ENCODE data around the gene THRB. TPM values are rescaled to one million over a fixed set of nuclear protein-coding genes. Genes with fewer than 3 reads are reported as not detected.

THRB gene
- total RNA-seq, 1 donor from 2014 or later: 27.5 TPM

- DNase-seq (ENCODE audit: low spot score): no peak
Measured at GRCh38 chr3:24191801-24192403, 302.7 kb downstream of the THRB start.

- no peak for DNase-seq (ENCODE audit: low spot score)
Measured at GRCh38 chr3:24190256-24190655, 304.4 kb downstream of the THRB start.

GRCh38 chr3:24185738-24186384, 308.8 kb downstream of the THRB start:
- no peak for DNase-seq (ENCODE audit: low spot score)

GRCh38 chr3:24184528-24185176, 310.0 kb downstream of the THRB start:
- DNase-seq (ENCODE audit: low spot score): no peak

- no peak for DNase-seq (ENCODE audit: low spot score)
Measured at GRCh38 chr3:24182756-24183155, 311.9 kb downstream of the THRB start.

GRCh38 chr3:24181256-24181655, 313.4 kb downstream of the THRB start:
- DNase-seq (ENCODE audit: low spot score): no peak

GRCh38 chr3:24180616-24181015, 314.0 kb downstream of the THRB start:
- no peak for DNase-seq (ENCODE audit: low spot score)

GRCh38 chr3:24177201-24177600, 317.4 kb downstream of the THRB start:
- DNase-seq (ENCODE audit: low spot score): no peak

GRCh38 chr3:24174614-24175013, 320.0 kb downstream of the THRB start:
- DNase-seq (ENCODE audit: low spot score): no peak

- no peak for DNase-seq (ENCODE audit: low spot score)
Measured at GRCh38 chr3:24168977-24169376, 325.7 kb downstream of the THRB start.

GRCh38 chr3:24167429-24167828, 327.2 kb downstream of the THRB start:
- no peak for DNase-seq (ENCODE audit: low spot score)

- no peak for DNase-seq (ENCODE audit: low spot score)
Measured at GRCh38 chr3:24166515-24166914, 328.1 kb downstream of the THRB start.

- no peak for DNase-seq (ENCODE audit: low spot score)
Measured at GRCh38 chr3:24165603-24165982, 329.1 kb downstream of the THRB start.

- no peak for DNase-seq (ENCODE audit: low spot score)
Measured at GRCh38 chr3:24164967-24165602, 329.6 kb downstream of the THRB start.

- no peak for DNase-seq (ENCODE audit: low spot score)
Measured at GRCh38 chr3:24162929-24163328, 331.7 kb downstream of the THRB start.

- DNase-seq (ENCODE audit: low spot score): no peak
Measured at GRCh38 chr3:24161841-24162240, 332.8 kb downstream of the THRB start.

- no peak for DNase-seq (ENCODE audit: low spot score)
Measured at GRCh38 chr3:24160424-24161095, 334.1 kb downstream of the THRB start.

GRCh38 chr3:24158761-24159454, 335.7 kb downstream of the THRB start:
- DNase-seq (ENCODE audit: low spot score): no peak

- DNase-seq (ENCODE audit: low spot score): no peak
Measured at GRCh38 chr3:24157106-24157505, 337.5 kb downstream of the THRB start.

GRCh38 chr3:24156466-24156865, 338.2 kb downstream of the THRB start:
- no peak for DNase-seq (ENCODE audit: low spot score)

- DNase-seq (ENCODE audit: low spot score): no peak
Measured at GRCh38 chr3:24155276-24155675, 339.4 kb downstream of the THRB start.

All from mesenteric fat pad (tissue), 1 donor.